ENCODE measurements around the gene BEND5. TPM values are rescaled to one million over a fixed set of nuclear protein-coding genes. Genes with fewer than 3 reads are reported as not detected.
A peak's percentile ranks its signal among the peaks of the same experiment; 100 is the strongest.

The BEND5 gene
- total RNA-seq, 1 donor from 2014 or later = not detected

GRCh38 chr1:48701445-48701844, 75.2 kb downstream of the BEND5 start:
- H3K36me3 ChIP-seq (ENCODE audit: control insufficient read depth, insufficient read depth, low read length) = no peaks in the 10 kb centered on the region
- TF ChIP-seq CTCF (IDR thresholded peaks at IDR 0.05; ENCODE audit: insufficient read depth, low read length, severe bottlenecking) = no peak
- FAIRE-seq = no peak
- peak; percentile 83 for DNase-seq (ENCODE audit: low read depth)
- H3K27me3 ChIP-seq (ENCODE audit: control insufficient read depth, insufficient read depth, low read length) = no peaks in the 10 kb centered on the region
- H3K4me3 ChIP-seq (ENCODE audit: low read depth, low read length) = no peak overlapping the region

GRCh38 chr1:48697066-48697707, 79.5 kb downstream of the BEND5 start:
- FAIRE-seq (no peak), DNase-seq (ENCODE audit: low read depth) (no peak)
- H3K4me3 ChIP-seq (ENCODE audit: low read depth, low read length) = no peak overlapping the region
- H3K27me3 ChIP-seq (ENCODE audit: control insufficient read depth, insufficient read depth, low read length) = no peaks in the 10 kb centered on the region
- no peaks in the 10 kb centered on the region for H3K36me3 ChIP-seq (ENCODE audit: control insufficient read depth, insufficient read depth, low read length)
- TF ChIP-seq CTCF (IDR thresholded peaks at IDR 0.05; ENCODE audit: insufficient read depth, low read length, severe bottlenecking) = peak; percentile 93

GRCh38 chr1:48695161-48695560, 81.5 kb downstream of the BEND5 start:
- no peak for FAIRE-seq
- DNase-seq (ENCODE audit: low read depth) = no peak
- H3K27me3 ChIP-seq (ENCODE audit: control insufficient read depth, insufficient read depth, low read length) = no peaks in the 10 kb centered on the region
- H3K36me3 ChIP-seq (ENCODE audit: control insufficient read depth, insufficient read depth, low read length) = no peaks in the 10 kb centered on the region
- H3K4me3 ChIP-seq (ENCODE audit: low read depth, low read length) = no peak overlapping the region
- TF ChIP-seq CTCF (IDR thresholded peaks at IDR 0.05; ENCODE audit: insufficient read depth, low read length, severe bottlenecking) = no peak

- no peaks in the 10 kb centered on the region for H3K36me3 ChIP-seq (ENCODE audit: control insufficient read depth, insufficient read depth, low read length)
- FAIRE-seq = no peak
- no peak overlapping the region for H3K4me3 ChIP-seq (ENCODE audit: low read depth, low read length)
Observed at GRCh38 chr1:48693674-48694320, 82.9 kb downstream of the BEND5 start.

GRCh38 chr1:48693180-48693579, 83.5 kb downstream of the BEND5 start:
- Histone ChIP-seq H3K4me3 (ENCODE audit: low read depth, low read length) (no peak overlapping the region), H3K27me3 (ENCODE audit: control insufficient read depth, insufficient read depth, low read length) (no peaks in the 10 kb centered on the region), H3K36me3 (ENCODE audit: control insufficient read depth, insufficient read depth, low read length) (no peaks in the 10 kb centered on the region)
- TF ChIP-seq CTCF (IDR thresholded peaks at IDR 0.05; ENCODE audit: insufficient read depth, low read length, severe bottlenecking) = no peak
- peak; percentile 18 for FAIRE-seq
- DNase-seq (ENCODE audit: low read depth) = peak; percentile 43

More at GRCh38 chr1:48693674-48694320, 82.9 kb downstream of the BEND5 start:
- peak; percentile 78 for DNase-seq (ENCODE audit: low read depth)
- no peaks in the 10 kb centered on the region for H3K27me3 ChIP-seq (ENCODE audit: control insufficient read depth, insufficient read depth, low read length)
- no peak for TF ChIP-seq CTCF (IDR thresholded peaks at IDR 0.05; ENCODE audit: insufficient read depth, low read length, severe bottlenecking)
